ENCODE measurements around the gene MOV10L1. TPM values are rescaled to one million over a fixed set of nuclear protein-coding genes. Genes with fewer than 3 reads are reported as not detected.

Gene MOV10L1
- total RNA-seq, 4 donors from 2014 or later, result 0.67 TPM; not detected in 3

- Histone ChIP-seq H3K27me3 (no peaks in the 10 kb centered on the region), H3K27ac (no peak overlapping the region), H3K36me3 (no peaks in the 10 kb centered on the region), H3K9me3 (no peaks in the 10 kb centered on the region), H3K4me3 (no peak overlapping the region), H3K4me1 (no peaks in the 10 kb centered on the region)
- DNase-seq, result no peak
- TF ChIP-seq, protein P1, sequence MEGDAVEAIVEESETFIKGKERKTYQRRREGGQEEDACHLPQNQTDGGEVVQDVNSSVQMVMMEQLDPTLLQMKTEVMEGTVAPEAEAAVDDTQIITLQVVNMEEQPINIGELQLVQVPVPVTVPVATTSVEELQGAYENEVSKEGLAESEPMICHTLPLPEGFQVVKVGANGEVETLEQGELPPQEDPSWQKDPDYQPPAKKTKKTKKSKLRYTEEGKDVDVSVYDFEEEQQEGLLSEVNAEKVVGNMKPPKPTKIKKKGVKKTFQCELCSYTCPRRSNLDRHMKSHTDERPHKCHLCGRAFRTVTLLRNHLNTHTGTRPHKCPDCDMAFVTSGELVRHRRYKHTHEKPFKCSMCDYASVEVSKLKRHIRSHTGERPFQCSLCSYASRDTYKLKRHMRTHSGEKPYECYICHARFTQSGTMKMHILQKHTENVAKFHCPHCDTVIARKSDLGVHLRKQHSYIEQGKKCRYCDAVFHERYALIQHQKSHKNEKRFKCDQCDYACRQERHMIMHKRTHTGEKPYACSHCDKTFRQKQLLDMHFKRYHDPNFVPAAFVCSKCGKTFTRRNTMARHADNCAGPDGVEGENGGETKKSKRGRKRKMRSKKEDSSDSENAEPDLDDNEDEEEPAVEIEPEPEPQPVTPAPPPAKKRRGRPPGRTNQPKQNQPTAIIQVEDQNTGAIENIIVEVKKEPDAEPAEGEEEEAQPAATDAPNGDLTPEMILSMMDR (IDR thresholded peaks at IDR 0.05), result no peak
- TF ChIP-seq POLR2A (IDR thresholded peaks at IDR 0.05), result no peak
Measured at GRCh38 chr22:50049299-50050195, 40.3 kb upstream of the MOV10L1 start.

DNA sequence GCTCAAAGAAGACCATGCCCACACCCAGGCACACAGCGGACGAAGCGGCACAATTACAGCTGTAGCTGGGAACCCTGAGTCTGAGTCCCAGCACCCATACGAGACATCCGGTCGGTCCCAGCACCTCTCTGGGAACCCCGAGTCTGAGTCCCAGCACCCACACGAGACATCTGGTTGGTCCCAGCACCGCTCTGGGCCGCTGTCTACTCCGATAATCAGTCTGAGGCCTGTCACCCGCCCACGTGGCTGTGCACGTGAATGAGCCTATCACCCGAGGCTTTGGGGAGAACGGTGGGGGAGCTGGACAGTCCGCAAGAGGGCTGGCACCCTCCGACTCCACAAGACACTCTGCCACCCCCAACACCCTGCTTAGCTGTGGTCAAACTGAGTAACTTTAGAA is 37.9 kb upstream of the MOV10L1 start:
- no peak overlapping the region for H3K27ac ChIP-seq
- no peaks in the 10 kb centered on the region for H3K4me1 ChIP-seq
- TF ChIP-seq, protein P1 (IDR thresholded peaks at IDR 0.05), result no peak
- no peaks in the 10 kb centered on the region for H3K27me3 ChIP-seq
- no peak for DNase-seq
- H3K36me3 ChIP-seq, result no peaks in the 10 kb centered on the region
- H3K9me3 ChIP-seq, result no peaks in the 10 kb centered on the region
- H3K4me3 ChIP-seq, result no peak overlapping the region

GRCh38 chr22:50053861-50054260 is 35.9 kb upstream of the MOV10L1 start:
- no peaks in the 10 kb centered on the region for H3K9me3 ChIP-seq
- peaks cover 0 to 6% of the 10 kb centered on the region in 2 donors for H3K27me3 ChIP-seq
- H3K27ac ChIP-seq, result no peak overlapping the region
- H3K4me3 ChIP-seq, result no peak overlapping the region
- no peaks in the 10 kb centered on the region for H3K36me3 ChIP-seq
- H3K4me1 ChIP-seq, result peaks cover 0 to 5% (median 2%) of the 10 kb centered on the region in 4 donors
- no peak for DNase-seq
- TF ChIP-seq, protein P1 (IDR thresholded peaks at IDR 0.05), result no peak
- TF ChIP-seq POLR2A (IDR thresholded peaks at IDR 0.05), result no peak

DNA sequence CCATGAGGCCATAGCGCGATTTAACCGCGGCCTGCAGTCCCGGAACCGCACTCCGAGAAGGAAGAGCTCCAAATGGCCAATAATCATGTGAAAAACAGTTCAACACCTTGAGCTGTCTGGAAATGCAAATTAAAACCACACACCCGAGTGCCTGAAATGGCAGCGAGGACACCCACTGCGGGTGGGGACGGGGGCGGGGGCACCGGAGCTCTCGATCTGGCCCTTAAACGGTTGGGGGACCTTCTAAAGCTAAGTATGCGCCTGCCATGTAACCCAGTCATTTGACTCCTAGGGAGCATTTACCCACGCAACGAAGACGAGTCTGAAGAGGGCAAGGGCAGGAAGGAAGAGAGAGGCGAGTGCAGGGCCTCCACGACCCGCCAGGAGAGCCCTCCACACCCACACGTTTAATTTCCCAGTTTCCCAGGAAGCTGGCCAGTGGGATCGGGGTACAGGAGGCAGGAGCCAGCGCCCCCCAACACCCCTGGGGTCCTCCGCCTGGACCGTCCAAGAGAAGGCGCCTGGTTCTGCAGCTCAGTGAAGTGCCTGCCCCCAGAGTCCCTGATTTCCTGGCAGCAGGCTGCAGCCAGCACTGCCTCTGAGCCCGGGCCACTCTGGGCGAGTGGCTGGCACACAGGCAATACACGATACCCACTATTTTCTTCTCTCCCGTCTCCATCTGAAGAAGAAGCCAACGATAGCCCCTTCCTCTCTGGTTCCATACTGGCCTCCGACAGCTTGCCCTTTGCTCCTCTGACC is 33.4 kb upstream of the MOV10L1 start:
- H3K9me3 ChIP-seq, result no peaks in the 10 kb centered on the region
- H3K27me3 ChIP-seq, result peaks cover 0 to 8% of the 10 kb centered on the region in 2 donors
- no peak for DNase-seq
- TF ChIP-seq, protein P1 (IDR thresholded peaks at IDR 0.05), result no peak
- TF ChIP-seq POLR2A (IDR thresholded peaks at IDR 0.05), result no peak
- H3K27ac ChIP-seq, result no peak overlapping the region
- H3K36me3 ChIP-seq, result no peaks in the 10 kb centered on the region
- H3K4me1 ChIP-seq, result peaks cover 0 to 5% (median 2%) of the 10 kb centered on the region in 4 donors
- H3K4me3 ChIP-seq, result no peak overlapping the region

GRCh38 chr22:50057278-50058060 is 32.3 kb upstream of the MOV10L1 start:
- H3K4me1 ChIP-seq, result peaks cover 0 to 5% (median 2%) of the 10 kb centered on the region in 4 donors
- H3K36me3 ChIP-seq, result no peaks in the 10 kb centered on the region
- peaks cover 0 to 8% of the 10 kb centered on the region in 2 donors for H3K27me3 ChIP-seq
- DNase-seq, result no peak
- no peak for TF ChIP-seq POLR2A (IDR thresholded peaks at IDR 0.05)
- TF ChIP-seq, protein P1 (IDR thresholded peaks at IDR 0.05), result no peak
- no peak overlapping the region for H3K4me3 ChIP-seq
- no peaks in the 10 kb centered on the region for H3K9me3 ChIP-seq
- no peak overlapping the region for H3K27ac ChIP-seq

Data from Peyer's patch (tissue), 4 donors.